HCT116 (cell line): ENCODE measurements around the gene HMX3. TPM values are rescaled to one million over a fixed set of nuclear protein-coding genes. Genes with fewer than 3 reads are reported as not detected.
A peak's percentile ranks its signal among the peaks of the same experiment; 100 is the strongest.

Experiments used
- ATAC-seq: fragments of 200-7000 bp; cut with Tn5 transposase; 2 replicates; pipeline ENCODE4 v1.9.1; 2020; ENCODE audit warnings: mild to moderate bottlenecking, moderate library complexity
- BruUV-seq: library from RNA; stranded (reverse); fragments of 400-500 nt; replicated peaks from 2 replicates; lab custom pipeline; 2021; lab: Mats Ljungman, UMichigan
- CTCF ChIA-PET: fragments of 300-600 bp; sonication (Branson Sonifier 250); formaldehyde crosslinking; loops from one replicate; lab custom pipeline; 2021; ENCODE audit warnings: antibody characterized with exemption; lab: Charles Lee
- POLR2A ChIA-PET: fragments of 300-600, 350-600 bp; sonication (Branson Sonifier 250); formaldehyde crosslinking; loops from one replicate; lab custom pipeline; 2021; ENCODE audit warnings: antibody characterized with exemption; lab: Charles Lee
- RAD21 ChIA-PET, 2 experiments: fragments of 300-600 bp; sonication (Branson Sonifier 250); formaldehyde crosslinking; loops; one replicate each; lab custom pipeline; 2023; ENCODE audit warnings: low total read pairs in 2 of 2; ENCODE audit not compliant: uncharacterized antibody in 2 of 2, unreplicated experiment in 2 of 2, low non-redundant PET in 1 of 2; lab: Charles Lee
- DNase-seq: peaks from one replicate; pipeline ENCODE4 v3.0.0-alpha.2; 2010; ENCODE audit warnings: low read depth, low spot score
- H2AFZ ChIP-seq: fragments of 200-600 bp; shearing (Covaris generic), sonication (generic); 2 replicates; pipeline ENCODE4 v1.6.1; 2017; ENCODE audit warnings: low read depth, mixed run types, mixed read lengths, antibody characterized with exemption, low read length; ENCODE audit not compliant: poor library complexity, severe bottlenecking
- H3K27ac ChIP-seq: 2 replicates; pipeline ENCODE4 v1.5.1; 2012; ENCODE audit warnings: low read depth, low read length
- H3K27me3 ChIP-seq: fragments of 200-600 bp; sonication (generic); 2 replicates; pipeline ENCODE4 v1.6.1; 2016; ENCODE audit warnings: mixed run types, low read length, mixed read lengths; ENCODE audit not compliant: insufficient read depth
- H3K36me3 ChIP-seq, 2 experiments: fragments of 200-500 bp in 1 of 2; fragments of 200-600 bp in 1 of 2; sonication (Bioruptor generic) in 1 of 2; sonication (generic) in 1 of 2; 2 replicates each; pipeline versions ENCODE4 v1.5.1 to v1.6.1; 2014 to 2016; ENCODE audit warnings: low read length in 2 of 2, inconsistent platforms in 1 of 2, mixed read lengths in 1 of 2, mixed run types in 1 of 2; ENCODE audit not compliant: insufficient read depth in 2 of 2, control insufficient read depth in 1 of 2
- H3K4me1 ChIP-seq, 2 experiments: fragments of 200-600 bp in 1 of 2; sonication (generic) in 1 of 2; 2 replicates each; pipeline versions ENCODE4 v1.5.1 to v1.6.1; 2012 to 2017; ENCODE audit warnings: low read length in 2 of 2, inconsistent platforms in 1 of 2, mild to moderate bottlenecking in 1 of 2, mixed read lengths in 1 of 2, mixed run types in 1 of 2, moderate library complexity in 1 of 2; ENCODE audit not compliant: insufficient read depth in 2 of 2, control insufficient read depth in 1 of 2
- H3K4me2 ChIP-seq: fragments of 200-600 bp; sonication (generic); 2 replicates; pipeline ENCODE4 v1.6.1; 2017; ENCODE audit warnings: mixed run types, low read length, mixed read lengths
- H3K4me3 ChIP-seq, 2 experiments: fragments of 200-600 bp in 1 of 2; sonication (generic) in 1 of 2; replicated peaks in 1 of 2; 2 replicates each; pipeline ENCODE4 v1.5.1; 2011 to 2016; ENCODE audit warnings: low read length in 2 of 2, control low read depth in 1 of 2, low read depth in 1 of 2, mild to moderate bottlenecking in 1 of 2, mixed read lengths in 1 of 2, mixed run types in 1 of 2
- H3K79me2 ChIP-seq: fragments of 200-600 bp; sonication (generic); 2 replicates; pipeline ENCODE4 v1.6.1; 2017; ENCODE audit warnings: mild to moderate bottlenecking, mixed run types, low read length, moderate library complexity, mixed read lengths; ENCODE audit not compliant: insufficient read depth
- H3K9ac ChIP-seq: fragments of 200-600 bp; sonication (generic); 2 replicates; pipeline ENCODE4 v1.6.1; 2016; ENCODE audit warnings: low read length, mixed read lengths
- H3K9me2 ChIP-seq: fragments of 200-600 bp; sonication (generic), shearing (Covaris generic); 2 replicates; pipeline ENCODE4 v1.6.1; 2017; ENCODE audit warnings: mixed run types, mild to moderate bottlenecking, moderate library complexity; ENCODE audit not compliant: insufficient read depth
- H3K9me3 ChIP-seq, 2 experiments: fragments of 200-500 bp in 1 of 2; fragments of 200-600 bp in 1 of 2; sonication (Bioruptor generic) in 1 of 2; sonication (generic) in 1 of 2; 2 replicates each; pipeline ENCODE4 v1.6.1; 2014 to 2017; ENCODE audit warnings: low read length in 2 of 2, mixed read lengths in 2 of 2, inconsistent platforms in 1 of 2, low read depth in 1 of 2, mild to moderate bottlenecking in 1 of 2, mixed run types in 1 of 2, moderate library complexity in 1 of 2; ENCODE audit not compliant: control insufficient read depth in 1 of 2, insufficient read depth in 1 of 2
- H4K20me1 ChIP-seq: fragments of 200-600 bp; sonication (generic), shearing (Covaris generic); 2 replicates; pipeline ENCODE4 v1.6.1; 2017; ENCODE audit warnings: mixed run types, mild to moderate bottlenecking, moderate library complexity; ENCODE audit not compliant: insufficient read depth
- CBX3 ChIP-seq: IDR thresholded peaks from 2 replicates; pipeline ENCODE4 v1.6.1; 2012; ENCODE audit warnings: low read depth
- EZH2phosphoT487 ChIP-seq: fragments of 200-600 bp; IDR thresholded peaks from 2 replicates; pipeline ENCODE4 v1.6.1; 2018; ENCODE audit warnings: antibody characterized with exemption, borderline replicate concordance
- FOSL1 ChIP-seq: IDR thresholded peaks from 2 replicates; pipeline ENCODE4 v1.6.1; 2012; ENCODE audit warnings: low read depth
- JUND ChIP-seq: IDR thresholded peaks from 2 replicates; pipeline ENCODE4 v1.6.1; 2012
- REST ChIP-seq: IDR thresholded peaks from 2 replicates; pipeline ENCODE4 v1.6.1; 2012; ENCODE audit warnings: low read depth
- ZFX ChIP-seq: fragments of 450-650 bp; IDR thresholded peaks from 2 replicates; pipeline ENCODE4 v1.6.1; 2017
- intact Hi-C: fragments of 100-400 bp; cut with micrococcal nuclease; formaldehyde crosslinking; loops from 2 replicates; pipeline ENCODE4 v1.10.0; 2022
- total RNA-seq: library from RNA; stranded (reverse); gene quantifications from one replicate; pipeline ENCODE4 v1.2.1, GENCODE V29; 2021; ENCODE audit not compliant: unreplicated experiment

HMX3 gene
- total RNA-seq, 1 experiment from 2014 or later, result not detected

DNA sequence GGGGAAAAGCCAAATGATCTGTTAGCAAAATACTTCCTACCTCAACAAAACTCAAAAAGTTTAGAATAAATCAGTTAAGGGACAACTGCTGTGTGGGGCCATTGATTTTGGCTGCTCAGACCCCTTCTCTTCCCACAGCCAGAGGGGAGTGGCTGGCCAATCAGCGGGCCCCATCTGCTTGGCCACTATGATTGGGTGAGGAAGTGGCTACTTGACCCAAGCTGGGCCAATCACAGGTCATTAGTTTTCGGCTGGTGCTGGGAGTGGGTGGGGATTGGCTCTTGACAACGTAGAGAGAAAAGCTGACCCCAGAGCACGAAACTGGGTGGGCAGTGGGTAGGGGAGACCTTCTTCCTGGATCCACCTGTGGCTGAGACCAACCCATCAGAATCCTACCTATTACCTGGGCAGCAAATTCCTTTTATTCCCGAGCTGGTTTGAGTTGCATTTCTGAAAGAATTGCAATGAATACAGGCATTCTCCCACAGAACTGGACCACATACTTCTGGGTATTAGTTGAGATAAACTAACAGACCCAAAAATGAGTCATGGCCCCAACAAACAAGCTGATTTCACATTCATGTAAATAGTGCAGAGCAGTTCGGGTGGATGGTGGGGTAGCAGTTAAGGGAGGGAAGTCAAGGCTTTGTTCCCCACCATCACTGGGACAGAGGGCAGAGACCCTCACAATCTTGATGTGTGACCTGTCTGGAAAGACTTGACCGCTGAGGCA, 35.6 kb upstream of the HMX3 start:
- H4K20me1 ChIP-seq, result no peaks in the 10 kb centered on the region
- no peak overlapping the region for H3K27ac ChIP-seq
- CTCF ChIA-PET, result interaction anchor here (0.6 kb wide), 1 partner anchor 1994 kb away, joined by 3 read pairs; no protein-coding TSS in a partner anchor
- ATAC-seq, result peak; percentile 56
- peaks cover 0 to 9% of the 10 kb centered on the region in 2 experiments; a peak in 1 of 4 replicates for H3K4me1 ChIP-seq
- no peak overlapping the region for H2AFZ ChIP-seq
- H3K9me2 ChIP-seq, result no peaks in the 10 kb centered on the region
- POLR2A ChIA-PET, result interaction anchor here (0.7 kb wide), 1 partner anchor 1696 kb away, joined by 3 read pairs; no protein-coding TSS in a partner anchor
- peaks cover 6% of the 10 kb centered on the region; the same call in 1 of the 2 replicates for H3K27me3 ChIP-seq
- no peaks in the 10 kb centered on the region for H3K9me3 ChIP-seq
- H3K4me2 ChIP-seq, result no peak overlapping the region
- RAD21 ChIA-PET, result no interaction called here
- H3K79me2 ChIP-seq, result no peaks in the 10 kb centered on the region
- H3K36me3 ChIP-seq, result no peaks in the 10 kb centered on the region
- intact Hi-C loops, result no loop called here
- H3K4me3 ChIP-seq, result no peak overlapping the region
- no peak for DNase-seq
- TF ChIP-seq REST, result no peak
- TF ChIP-seq JUND, result no peak
- no peak for TF ChIP-seq EZH2phosphoT487
- TF ChIP-seq FOSL1, result no peak
- no peak for TF ChIP-seq CBX3
- no peak for TF ChIP-seq ZFX
- TF ChIP-seq, all 23 proteins: peak for 0
- H3K9ac ChIP-seq, result no peak overlapping the region
- no TSS peak for BruUV-seq
